Aortic smooth muscle cell (primary cell): ENCODE measurements around the gene COQ10A. TPM values are rescaled to one million over a fixed set of nuclear protein-coding genes. Genes with fewer than 3 reads are reported as not detected.

Source experiments
- total RNA-seq: library from RNA; depleted of rRNA; stranded (reverse); fragments of >200 nt; gene quantifications from 2 replicates; pipeline ENCODE4 v1.2.3, GENCODE V29; 2014

Gene COQ10A
- total RNA-seq: 8.6 TPM in 2 replicates

DNA sequence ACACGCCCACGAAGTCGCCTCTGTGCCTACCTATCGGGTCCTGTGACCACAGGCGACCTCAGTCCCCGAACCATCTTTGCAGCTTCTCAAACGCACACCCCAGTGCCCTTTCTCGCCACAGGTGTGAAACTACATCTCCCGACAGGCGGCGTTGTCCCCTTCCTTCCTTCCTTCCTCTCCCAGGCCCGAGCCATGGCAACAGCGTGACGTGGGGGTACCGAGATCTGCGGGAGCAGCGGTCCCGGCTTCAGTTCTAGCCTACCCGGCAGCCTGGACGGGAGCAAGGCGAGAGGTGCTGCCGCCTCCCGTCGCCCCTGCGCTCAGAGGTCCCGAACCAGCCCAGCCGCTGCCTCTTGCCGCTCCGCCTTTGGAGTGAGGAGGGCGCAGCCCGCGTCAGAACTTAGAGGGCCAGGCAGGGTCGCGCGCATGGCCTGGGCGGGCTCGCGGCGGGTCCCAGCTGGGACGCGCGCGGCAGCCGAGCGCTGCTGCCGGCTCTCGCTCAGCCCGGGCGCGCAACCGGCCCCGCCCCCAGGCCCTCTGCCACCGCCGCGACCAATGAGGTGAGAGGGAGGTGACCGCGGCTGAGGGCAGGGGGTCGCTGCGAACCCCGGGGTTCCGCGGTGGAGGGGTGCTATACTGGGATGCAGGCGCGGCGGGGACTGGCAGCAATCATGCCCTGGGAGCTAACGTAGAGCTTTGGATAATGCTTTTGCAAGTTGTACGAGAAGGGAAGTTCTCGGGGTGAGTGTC, at the start of gene COQ10A:
Gene COQ10A, plus strand, starts transcription at position 250 of the 750 bp plus-strand sequence. Its CDS starts 177 bp downstream, at position 427.

DNA sequence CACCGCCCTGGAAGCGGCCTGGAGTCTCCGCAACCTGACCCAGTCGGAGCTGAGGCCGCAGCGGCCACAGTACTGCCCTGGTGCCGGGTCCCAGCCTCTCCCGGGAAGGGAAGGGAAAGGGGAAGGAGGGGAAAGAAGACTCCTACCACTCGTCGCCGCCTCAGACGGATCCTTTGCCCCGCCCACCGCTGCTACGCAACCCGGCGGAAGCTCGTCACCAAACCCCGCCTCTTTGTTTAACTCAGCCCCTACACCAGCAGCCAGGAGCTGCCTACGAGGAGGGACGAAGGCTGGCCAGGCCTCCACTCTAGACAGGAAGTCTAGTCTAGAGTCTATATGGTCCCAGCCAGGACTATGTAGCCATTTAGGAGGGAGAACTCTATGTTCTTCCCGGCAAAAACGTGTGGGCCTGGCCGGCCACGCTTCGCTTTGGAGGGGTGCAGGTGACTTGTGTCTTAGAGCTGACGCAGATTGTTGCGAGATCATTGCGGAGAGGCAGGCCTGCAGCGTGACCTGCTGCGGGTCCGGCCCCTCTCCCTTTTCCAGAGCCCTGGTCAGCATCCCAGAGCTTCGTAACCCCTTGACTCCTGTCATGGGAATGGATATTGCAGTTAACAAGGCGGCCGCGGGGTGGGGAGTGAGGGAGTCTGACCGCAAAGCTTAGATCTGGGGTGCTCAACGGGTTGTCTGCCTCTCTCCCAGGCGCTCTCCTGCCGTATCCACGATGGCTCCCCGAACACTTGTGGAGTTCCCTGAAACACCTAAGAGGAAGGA, 44.8 kb upstream of the COQ10A start, which contains the start of gene RNF41:
Gene RNF41, minus strand, starts transcription at position 166 of the 774 bp plus-strand sequence. CDS start 7,875 bp downstream, outside the sequence.

DNA sequence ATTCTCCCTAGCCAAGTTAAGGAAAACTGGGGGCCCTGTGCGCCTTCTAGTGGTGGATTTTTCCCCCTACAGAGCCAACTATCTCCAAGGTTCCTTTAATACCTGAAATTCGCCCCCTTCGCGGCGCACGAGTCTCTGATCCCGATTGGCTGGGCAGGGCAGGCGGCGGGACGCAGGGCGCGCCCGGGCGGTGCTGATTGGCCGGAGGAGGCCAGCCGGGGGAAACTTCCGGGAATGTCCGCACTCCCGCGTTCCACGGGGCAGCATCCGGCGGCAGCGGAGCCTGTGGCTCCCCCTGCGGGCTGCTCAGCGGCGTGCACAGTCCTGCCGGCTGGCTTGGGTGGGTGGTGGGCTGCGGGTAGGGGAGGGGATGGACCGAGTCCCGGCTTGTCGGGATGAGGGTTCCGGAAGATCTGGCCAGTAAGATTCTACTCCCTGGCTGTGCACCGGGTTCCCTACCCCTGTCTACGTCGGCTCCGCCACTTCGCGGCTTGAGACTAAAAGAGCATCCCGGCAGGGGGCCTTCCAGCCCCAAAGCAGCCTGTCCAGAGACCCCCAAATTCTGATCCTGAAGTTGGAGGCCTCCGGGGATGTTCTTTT, 42.5 kb upstream of the COQ10A start, which contains the start of gene NABP2:
Gene NABP2, plus strand, starts transcription at position 241 of the 600 bp plus-strand sequence. CDS start 515 bp downstream, outside the sequence.

DNA sequence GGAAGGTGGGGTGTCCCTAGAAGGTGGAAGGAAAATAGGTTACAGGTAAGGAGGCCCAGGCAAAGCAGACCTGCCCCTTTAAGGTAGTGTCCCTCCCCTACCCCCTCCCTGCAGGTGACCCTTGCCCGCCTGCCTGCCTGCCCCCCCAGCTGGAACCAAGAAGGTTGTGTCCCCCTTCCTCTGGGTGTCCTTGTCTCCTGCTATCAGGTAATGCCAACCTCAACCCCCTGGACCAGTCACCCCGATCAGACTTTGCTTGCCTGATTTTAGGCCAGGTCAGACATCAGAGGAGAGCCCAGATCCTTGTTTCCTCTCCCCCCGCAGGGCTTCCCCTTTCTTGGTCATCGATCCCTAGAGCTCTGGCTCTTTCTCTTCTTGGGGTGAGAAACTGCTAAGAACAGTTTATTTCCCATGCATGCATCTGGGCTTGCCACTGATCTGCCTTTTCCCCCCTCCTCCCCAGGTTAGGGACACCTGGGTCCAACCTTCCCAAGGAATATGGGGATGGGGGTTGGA, 36.8 kb upstream of the COQ10A start, which contains the start of gene SLC39A5:
Gene SLC39A5, plus strand, starts transcription at position 136 of the 516 bp plus-strand sequence. CDS start 1,224 bp downstream, outside the sequence.

DNA sequence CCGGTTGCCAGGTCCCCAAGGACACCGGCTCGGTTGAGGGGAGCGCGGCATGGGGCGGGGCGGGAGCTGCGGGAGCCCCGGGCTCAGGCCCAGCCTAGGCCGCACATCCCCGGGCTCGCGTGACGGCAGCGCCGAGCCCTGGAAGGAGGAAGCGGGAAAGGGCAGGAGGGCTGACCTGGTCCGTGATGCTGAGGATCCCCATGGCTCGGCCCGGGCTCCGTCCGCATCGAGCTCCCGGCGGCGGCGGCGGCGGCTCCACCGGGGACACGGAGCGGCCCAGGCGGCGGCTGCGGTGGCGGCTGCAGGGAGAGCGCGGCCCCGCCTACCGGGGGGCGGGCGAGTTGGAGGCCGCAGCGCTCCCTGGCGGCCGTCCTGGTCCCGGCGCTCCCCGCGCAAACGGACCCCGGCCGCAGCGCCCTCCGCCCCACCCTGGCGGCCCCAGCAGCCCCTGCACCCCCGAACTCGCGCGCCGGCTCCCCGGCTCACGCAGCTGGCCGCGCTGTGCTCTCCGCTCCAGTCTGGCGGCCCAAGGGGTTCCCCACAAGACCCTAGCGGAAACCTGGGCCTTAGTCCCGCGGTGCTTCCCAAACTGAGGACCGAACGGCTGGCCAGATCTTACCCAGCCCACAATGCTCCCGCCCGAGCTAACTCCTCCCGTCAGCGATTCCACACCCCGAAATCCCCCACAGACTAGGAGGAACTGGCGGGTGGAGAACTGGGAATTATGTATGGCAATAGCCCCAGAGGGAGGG, 8.5 kb upstream of the COQ10A start, which contains the start of gene ANKRD52:
Gene ANKRD52, minus strand, starts transcription at position 317 of the 752 bp plus-strand sequence. Its CDS starts 115 bp downstream, at position 202.

DNA sequence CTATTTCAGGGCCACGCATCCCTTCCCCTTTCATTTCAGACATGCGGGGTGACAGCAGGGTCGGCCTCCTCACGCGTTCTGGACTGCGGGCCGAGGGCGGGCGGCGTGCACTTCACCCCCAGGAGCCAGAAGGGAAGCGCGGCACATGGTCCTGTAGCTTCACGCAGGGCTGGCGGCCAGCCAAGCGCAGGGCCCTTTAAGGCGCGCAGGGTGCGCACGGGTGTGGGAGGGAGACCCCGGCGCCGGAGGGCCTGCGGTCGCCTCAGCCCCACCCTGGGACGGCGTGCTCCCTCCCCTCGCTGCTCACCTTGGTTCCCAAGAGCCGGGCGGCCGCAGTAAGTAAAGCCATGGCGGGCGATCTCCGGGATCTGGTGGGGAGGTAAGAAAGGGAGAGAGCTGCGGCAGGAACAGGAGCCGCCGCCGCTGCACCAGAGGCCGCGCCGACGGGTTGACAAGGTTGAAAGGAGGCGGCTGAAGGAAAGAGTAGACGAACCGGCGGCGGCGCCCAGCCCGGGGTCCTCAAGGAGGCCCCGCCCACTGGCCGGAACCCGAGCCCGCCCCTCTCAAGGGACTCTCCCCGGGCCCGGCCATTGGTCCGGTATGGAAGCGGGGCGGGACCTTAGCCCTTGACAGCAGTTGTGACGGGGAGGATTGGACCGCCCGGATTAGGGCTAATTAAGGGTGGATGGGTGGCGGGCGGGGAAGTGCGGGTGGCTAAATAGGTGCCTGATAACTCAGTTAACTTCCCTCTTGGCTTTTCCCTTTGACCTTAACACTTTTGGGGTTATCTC, 33.3 kb downstream of the COQ10A start, which contains the start of gene CS:
Gene CS, minus strand, starts transcription at position 478 of the 791 bp plus-strand sequence. Its CDS starts 129 bp downstream, at position 349.

DNA sequence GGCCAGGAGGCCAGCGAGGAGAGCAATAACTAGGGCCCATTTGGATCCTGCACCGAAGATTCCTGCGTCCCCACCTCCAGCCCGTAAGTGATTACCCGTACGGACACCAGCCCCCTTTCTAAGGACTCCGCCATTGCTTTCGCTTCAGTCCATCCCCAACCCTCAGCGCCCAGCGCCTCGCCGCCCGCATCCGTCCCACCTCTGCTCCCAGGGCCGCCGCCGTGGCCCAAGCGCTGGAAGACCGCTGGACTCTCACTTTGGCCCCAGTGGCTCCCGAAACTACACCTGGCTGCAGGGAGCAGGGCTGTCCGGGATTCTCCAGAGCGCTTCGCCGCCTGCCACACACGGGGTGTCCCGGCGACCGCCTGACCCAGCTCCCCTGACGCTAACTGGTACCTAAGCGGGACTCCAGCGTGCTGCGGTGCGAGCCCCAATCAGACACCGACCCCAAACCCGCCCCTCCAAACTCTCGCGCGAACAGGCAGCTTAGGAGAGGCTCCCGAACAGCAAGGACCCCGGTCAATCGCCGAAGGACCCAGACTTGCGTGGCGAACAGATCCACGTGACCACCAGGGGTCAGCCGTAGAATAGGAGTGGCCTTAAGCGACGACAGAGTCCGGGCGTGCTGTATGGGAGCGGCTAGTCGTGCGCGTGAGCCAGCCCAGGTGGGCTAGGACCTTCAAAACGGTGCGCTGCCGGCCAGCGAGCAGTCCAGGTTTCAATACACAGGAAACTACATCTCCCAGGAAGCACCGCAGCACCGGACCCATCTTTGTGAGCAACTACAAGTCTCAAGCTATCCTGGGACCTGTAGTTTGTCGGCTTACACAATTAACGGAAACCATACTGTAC, 49.1 kb downstream of the COQ10A start, which contains the start of gene CNPY2:
Gene CNPY2, minus strand, starts transcription at position 367 of the 852 bp plus-strand sequence. CDS start 771 bp downstream, outside the sequence.

Other genes with a start within 250 kb of the COQ10A start
- gene IKZF4, start 245.9 kb upstream of the COQ10A start, total RNA-seq: 1.1 and 2.5 TPM in 2 replicates
- gene RPS26, start 225.0 kb upstream of the COQ10A start, total RNA-seq: 63.3 and 80.3 TPM in 2 replicates
- gene ERBB3, start 186.8 kb upstream of the COQ10A start, total RNA-seq: 0.19 and 3.6 TPM in 2 replicates
- 129 and 141 TPM in 2 replicates for gene PA2G4, start 162.4 kb upstream of the COQ10A start, total RNA-seq
- gene RPL41, start 150.3 kb upstream of the COQ10A start, total RNA-seq: 3,729 and 3,955 TPM in 2 replicates
- 6.8 and 7.9 TPM in 2 replicates for gene ZC3H10, start 148.7 kb upstream of the COQ10A start, total RNA-seq
- gene ESYT1, start 138.7 kb upstream of the COQ10A start, total RNA-seq: 209 and 236 TPM in 2 replicates
- 93.8 and 98.2 TPM in 2 replicates for gene MYL6B, start 114.4 kb upstream of the COQ10A start, total RNA-seq
- 3,015 and 3,100 TPM in 2 replicates for gene MYL6, start 108.6 kb upstream of the COQ10A start, total RNA-seq
- 47.4 and 50.4 TPM in 2 replicates for gene SMARCC2, start 77.5 kb upstream of the COQ10A start, total RNA-seq
- gene RNF41, start 45.0 kb upstream of the COQ10A start, total RNA-seq: 109 and 127 TPM in 2 replicates
- gene NABP2, start 42.6 kb upstream of the COQ10A start, total RNA-seq: 31.9 and 33.2 TPM in 2 replicates
- gene SLC39A5, start 36.9 kb upstream of the COQ10A start, total RNA-seq: 0.25 TPM in 1 of 2 replicates, not detected in the other
- 16.8 and 18.5 TPM in 2 replicates for gene ANKRD52, start 8.6 kb upstream of the COQ10A start, total RNA-seq
- 82.7 and 94.0 TPM in 2 replicates for gene CS, start 33.4 kb downstream of the COQ10A start, total RNA-seq
- gene CNPY2, start 49.0 kb downstream of the COQ10A start, total RNA-seq: 78.8 and 85.5 TPM in 2 replicates
- gene PAN2, start 67.1 kb downstream of the COQ10A start, total RNA-seq: 16.9 and 21.1 TPM in 2 replicates
- gene IL23A, start 71.9 kb downstream of the COQ10A start, total RNA-seq: 0.12 TPM in 1 of 2 replicates, not detected in the other
- gene STAT2, start 93.2 kb downstream of the COQ10A start, total RNA-seq: 172 and 185 TPM in 2 replicates
- not detected in 2 replicates for gene APOF, start 95.9 kb downstream of the COQ10A start, total RNA-seq
- gene TIMELESS, start 182.5 kb downstream of the COQ10A start, total RNA-seq: 4.8 and 10.3 TPM in 2 replicates
- gene MIP, start 187.7 kb downstream of the COQ10A start, total RNA-seq: not detected in 2 replicates
- 1.6 TPM in 2 replicates for gene SPRYD4, start 201.6 kb downstream of the COQ10A start, total RNA-seq
- gene GLS2, start 221.2 kb downstream of the COQ10A start, total RNA-seq: 0.13 TPM in 1 of 2 replicates, not detected in the other